Stimulated activated CD8-positive, alpha-beta memory T cell treated with anti-CD3 and anti-CD28 coated beads, Interleukin-4, amount 100 ng/mL, for 48 hours (primary cell): ENCODE measurements around the gene CD36.
"Not testable (repeated sequence)": the region's sequence is repeated elsewhere in the genome, so short reads cannot be mapped to it uniquely, and the experiment has no call there.

Experiments used
- DNase-seq: peaks from one replicate; pipeline ENCODE4 v3.0.0-alpha.2; 2020

CD36 gene

DNA sequence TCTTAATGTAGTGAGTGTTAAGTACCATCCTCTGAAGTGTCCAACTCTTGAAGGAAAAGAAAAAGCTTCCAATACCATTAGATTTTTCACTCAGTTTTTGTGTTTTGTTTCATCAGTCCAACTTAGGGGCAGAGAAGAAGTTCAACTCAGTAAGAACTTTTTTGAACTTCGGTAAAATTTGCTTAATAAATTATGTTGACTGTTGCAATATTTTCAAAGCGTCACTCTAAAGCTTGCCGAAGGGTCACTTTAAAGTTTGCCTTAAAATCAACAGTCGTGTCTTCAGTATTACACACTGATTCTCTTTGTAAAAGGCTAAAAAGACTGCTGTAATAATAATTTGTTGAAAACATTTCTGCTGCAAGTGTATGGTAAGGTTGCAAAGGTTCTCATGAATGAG is 17.6 kb downstream of the CD36 start:
- no peak for DNase-seq

DNA sequence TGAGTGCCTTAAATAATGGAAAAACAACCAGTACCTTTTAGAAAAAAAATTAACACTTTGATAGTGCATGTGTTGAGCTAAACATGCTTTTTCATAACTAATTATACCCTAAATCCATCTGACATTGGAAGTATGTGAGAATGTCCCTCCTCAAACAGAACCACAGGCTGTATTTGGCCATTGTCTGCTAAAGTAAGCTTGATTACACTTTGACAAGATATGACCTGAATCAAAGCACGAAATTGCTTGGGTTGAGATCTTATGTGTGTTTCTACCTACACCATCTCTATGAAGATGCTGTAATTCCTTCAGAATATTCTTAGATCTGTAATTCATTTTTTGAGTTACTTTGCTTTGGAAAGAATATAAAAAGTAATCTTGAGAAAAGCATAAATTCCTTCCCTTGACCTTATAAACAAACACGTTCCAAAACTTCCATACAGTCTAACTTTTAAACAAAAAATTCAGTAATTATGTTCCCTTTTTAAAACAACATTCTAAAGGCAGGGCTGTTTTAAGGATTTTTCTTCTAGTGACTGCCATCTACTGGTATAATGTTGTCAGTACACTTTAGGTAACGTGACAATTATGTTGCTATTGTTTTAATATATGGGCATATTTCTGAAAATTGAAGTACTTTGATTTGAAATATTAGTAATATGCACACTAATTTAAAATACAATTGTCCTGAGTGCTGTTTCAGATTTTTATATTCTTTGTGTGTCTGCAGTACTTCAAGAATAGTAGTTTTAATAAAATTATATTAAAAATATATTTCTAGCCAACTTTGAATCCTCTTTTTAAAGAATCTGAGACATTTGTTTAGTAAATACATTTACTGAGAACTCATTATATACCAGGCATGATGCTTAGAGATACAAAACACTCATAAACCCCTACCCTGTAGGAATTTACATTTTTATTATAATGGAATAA is 20.9 kb downstream of the CD36 start:
- no peak for DNase-seq

DNA sequence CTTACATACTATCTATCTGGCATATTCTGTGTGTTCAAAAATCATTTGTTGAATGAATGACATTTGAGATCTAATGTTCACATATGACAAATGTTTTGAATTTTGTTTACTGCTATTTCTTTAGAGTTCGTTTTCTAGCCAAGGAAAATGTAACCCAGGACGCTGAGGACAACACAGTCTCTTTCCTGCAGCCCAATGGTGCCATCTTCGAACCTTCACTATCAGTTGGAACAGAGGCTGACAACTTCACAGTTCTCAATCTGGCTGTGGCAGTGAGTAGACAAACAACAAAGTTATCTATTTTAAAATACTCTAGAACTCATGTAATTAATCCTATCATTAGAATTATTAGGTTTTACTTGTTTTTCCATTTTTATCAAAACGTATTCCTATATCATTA is 22.5 kb downstream of the CD36 start:
- no peak for DNase-seq

- DNase-seq = no peak
Observed at GRCh38 chr7:80661729-80662128, 23.3 kb downstream of the CD36 start.

GRCh38 chr7:80662252-80662651 is 23.8 kb downstream of the CD36 start:
- DNase-seq = no peak

GRCh38 chr7:80665526-80665925 is 27.1 kb downstream of the CD36 start:
- DNase-seq = no peak

DNA sequence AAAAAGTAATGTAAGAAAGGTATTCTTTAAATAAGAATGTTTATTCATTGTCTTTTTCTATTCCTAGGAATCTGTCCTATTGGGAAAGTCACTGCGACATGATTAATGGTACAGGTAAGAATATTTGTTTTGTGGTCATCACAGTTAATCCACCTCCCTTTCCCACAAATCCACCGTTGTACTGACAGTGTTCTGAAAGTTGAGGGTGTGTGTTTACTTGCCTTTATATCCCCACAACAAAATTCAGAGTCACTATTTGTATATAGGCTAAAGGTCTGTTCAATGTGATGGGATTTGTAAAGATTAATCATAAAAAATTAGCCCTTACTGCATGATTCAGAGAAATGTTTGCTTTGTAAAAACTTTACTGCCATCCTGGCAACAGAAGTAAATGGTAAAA is 27.9 kb downstream of the CD36 start:
- no peak for DNase-seq

GRCh38 chr7:80669367-80669766 is 30.9 kb downstream of the CD36 start:
- not testable (repeated sequence) for DNase-seq

- DNase-seq = no peak
Observed at GRCh38 chr7:80671744-80672143, 33.3 kb downstream of the CD36 start.

DNA sequence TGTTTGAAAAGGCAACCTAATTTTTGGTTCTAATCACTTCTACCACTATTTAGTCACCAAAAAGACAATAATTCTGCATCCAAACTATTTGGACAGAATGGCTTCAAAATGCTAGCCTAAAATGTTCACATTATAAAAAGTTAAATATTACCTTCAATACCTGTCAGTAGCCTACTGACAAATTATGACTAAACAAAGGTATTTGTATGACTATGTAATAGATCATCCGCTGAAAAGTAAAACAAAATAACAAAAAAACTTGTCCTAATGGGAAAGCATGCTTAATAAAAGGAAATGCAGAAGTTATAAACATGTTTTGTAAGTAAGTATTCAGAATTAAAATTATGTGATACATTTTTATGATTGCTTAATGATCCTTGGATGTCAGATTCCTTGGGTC is 36.6 kb downstream of the CD36 start:
- DNase-seq = no peak

DNA sequence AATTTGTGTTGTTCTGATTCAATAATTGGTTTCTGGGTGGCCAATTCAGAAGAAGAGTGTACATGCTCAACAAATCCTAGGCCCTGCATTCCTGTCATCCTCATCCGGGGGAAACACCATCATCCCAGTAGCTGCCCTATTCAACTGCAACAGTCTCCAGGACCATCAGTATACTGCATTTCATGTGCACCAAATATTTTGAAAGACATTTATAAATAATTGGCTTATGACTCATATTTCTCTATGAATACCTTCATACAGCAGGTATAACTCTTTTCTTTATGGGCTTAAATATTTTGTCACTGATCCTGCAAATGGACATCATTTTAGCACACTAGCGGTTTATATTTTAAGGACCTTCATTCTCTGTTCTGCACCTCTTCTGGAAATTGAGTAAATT is 38.0 kb downstream of the CD36 start:
- no peak for DNase-seq

DNA sequence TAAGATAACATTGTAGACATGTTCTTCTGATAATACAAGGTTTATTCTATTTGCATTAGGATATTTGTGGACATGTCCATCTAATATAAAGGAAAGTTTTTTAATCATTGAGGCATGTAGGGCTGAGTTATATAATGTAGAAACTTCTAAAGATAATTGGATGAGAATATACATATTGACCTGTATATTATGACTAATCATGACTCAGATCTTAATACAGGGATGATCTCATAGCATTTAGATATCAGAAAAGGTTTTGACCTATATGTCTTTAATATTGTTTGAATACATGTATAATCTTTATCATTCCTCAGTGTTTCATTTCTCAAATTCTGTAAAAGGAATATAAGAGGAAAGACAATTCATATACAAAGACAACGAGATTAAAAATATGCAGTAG is 39.2 kb downstream of the CD36 start:
- no peak for DNase-seq

DNA sequence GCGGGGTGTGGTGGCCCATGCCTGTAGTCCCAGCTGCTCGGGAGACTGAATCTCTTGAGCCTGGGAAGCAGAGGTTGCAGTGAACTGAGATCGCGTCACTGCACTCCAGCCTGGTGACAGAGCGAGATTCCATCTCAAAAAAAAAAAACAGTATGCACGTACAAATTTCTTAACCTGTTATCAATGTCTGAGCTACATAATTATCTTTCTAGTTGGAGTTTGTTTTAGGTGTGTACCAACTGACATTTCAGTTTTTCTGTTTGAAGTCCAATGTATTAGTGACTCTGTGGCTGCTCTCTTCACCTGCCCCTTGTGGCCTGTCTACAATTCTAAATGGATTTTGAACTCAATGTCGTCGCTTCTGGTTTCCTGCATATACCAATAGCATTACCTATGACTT is 40.3 kb downstream of the CD36 start:
- no peak for DNase-seq

DNA sequence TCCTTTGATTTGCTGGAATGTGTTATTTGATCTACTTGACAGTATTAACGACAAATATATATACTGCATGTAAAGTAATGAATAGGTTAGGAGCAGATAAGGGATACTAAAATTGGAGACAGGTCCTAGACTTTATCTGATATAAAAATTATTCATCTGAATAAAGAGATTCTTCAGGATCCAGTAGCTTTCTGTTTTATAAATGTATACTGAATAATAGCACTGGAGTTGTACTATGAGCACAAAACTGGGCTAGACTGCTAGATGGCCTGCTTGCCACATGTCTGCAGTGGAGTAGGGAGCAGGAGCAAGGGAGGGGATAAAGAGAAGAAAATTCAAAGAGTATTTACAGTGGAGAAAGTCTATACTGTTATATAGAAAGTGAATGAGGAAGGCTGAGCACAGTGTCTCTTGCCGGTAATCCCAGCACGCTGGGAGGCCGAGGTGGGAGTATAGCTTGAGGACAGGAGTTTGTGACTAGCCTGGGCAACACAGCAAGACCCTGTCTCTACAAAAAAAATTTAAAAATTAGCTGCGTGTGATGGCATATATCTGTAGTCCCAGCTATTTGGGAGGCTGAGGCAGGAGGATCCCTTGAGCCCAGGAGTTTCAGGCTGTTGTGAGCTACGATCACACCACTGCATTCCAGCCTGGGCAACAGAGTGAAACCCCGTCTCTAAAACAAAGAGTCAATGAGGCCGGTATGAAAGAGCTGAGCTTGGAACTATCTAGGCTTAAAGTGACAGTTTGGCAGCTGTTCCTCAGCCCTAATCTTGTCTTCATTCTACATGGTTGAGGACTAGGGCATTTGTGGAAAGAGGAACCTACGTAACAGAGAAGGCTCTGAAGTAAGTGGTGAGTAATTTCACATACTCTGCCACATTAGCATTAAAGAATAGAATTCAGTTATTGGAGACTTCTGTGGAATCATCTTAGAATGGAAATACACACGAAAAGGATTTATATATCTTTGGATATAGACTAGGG is 41.8 kb downstream of the CD36 start:
- DNase-seq = no peak

DNA sequence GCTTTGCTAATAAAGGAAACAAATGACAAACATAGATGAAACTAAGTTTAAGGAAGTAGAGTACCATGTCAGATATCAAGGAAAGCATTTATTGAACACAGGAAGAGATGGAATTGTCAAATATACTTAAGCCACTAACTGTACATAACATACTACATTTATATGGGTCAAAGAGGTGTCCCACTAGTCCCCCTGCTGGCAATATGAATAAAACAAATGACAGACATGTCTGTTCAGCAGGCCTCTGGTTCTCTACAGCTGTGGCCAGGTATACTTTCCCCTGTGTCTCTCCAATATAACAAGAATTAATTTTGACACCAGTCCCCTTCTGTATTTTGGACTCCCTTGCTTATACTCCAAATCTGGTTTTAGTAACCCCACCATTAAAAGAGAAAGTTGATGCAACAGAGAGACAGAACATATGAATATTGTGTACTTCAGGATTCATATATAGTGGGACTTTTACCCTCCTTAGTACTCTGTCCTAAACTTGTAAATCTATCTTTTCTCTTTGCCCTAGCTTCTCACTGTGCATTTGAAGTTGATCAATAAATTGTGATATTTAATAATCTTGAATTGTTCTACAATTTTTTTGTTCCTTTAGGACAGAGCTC is 42.9 kb downstream of the CD36 start:
- no peak for DNase-seq

- no peak for DNase-seq
Observed at GRCh38 chr7:80682744-80683143, 44.3 kb downstream of the CD36 start.

- DNase-seq = no peak
Observed at GRCh38 chr7:80686576-80686975, 48.1 kb downstream of the CD36 start.

DNA sequence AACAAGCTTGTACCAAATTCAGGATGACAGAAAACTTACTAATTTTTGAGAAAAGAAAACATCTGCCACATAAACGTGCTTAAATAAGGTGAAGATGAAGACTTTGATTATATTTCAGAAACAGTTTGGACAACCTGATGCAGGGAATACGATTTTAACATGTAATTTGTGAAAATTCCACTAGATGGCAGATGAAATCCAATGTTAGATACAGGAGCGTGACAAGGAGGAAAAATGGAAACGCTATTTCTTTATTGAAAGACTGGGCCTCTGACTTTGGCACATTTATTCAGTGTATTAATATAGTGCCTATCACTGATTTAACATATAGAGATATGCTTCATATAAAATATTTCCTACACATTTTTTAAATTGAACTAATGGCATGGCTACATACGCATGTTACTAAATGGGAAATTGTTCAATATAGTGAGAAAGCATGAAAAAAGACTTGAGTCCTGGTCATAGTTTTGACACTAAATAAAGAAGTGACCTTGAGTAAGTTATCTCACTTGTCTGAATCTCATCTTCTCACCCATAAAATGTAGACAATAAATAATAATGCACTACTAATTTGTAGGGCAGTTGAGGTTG is 60.7 kb downstream of the CD36 start:
- no peak for DNase-seq

- DNase-seq = no peak
Observed at GRCh38 chr7:80699721-80700256, 61.3 kb downstream of the CD36 start.

GRCh38 chr7:80703272-80703671 is 64.8 kb downstream of the CD36 start:
- DNase-seq = no peak

- no peak for DNase-seq
Observed at GRCh38 chr7:80705130-80705781, 66.8 kb downstream of the CD36 start.

GRCh38 chr7:80707318-80707717 is 68.9 kb downstream of the CD36 start:
- no peak for DNase-seq
